HEK293 (cell line): Measurements from ENCODE around the gene PTPRN2.

Experiments
- CTCF ChIA-PET: fragments of 350-600 bp; formaldehyde crosslinking; extraction: SDS; loops from one replicate; lab custom pipeline; 2021; ENCODE audit warnings: antibody characterized with exemption; lab: Yijun Ruan, JAX
- POLR2A ChIA-PET: fragments of 300-600 bp; formaldehyde crosslinking; extraction: SDS; loops from one replicate; lab custom pipeline; 2020; ENCODE audit warnings: antibody characterized with exemption, inconsistent platforms; lab: Yijun Ruan, JAX
- H3K27ac ChIP-seq: fragments of 200-500 bp; sonication (Bioruptor generic); 2 replicates; pipeline ENCODE4 v1.5.1; 2014; ENCODE audit warnings: low read depth, low read length, control low read depth, inconsistent platforms; ENCODE audit errors: extremely low read depth
- H3K36me3 ChIP-seq, 2 experiments: fragments of 200-500 bp in 1 of 2; sonication (Bioruptor generic) in 1 of 2; 1 replicate in 1 of 2; 2 replicates in 1 of 2; pipeline ENCODE4 v1.5.1; 2014 to 2017; ENCODE audit warnings: inconsistent platforms in 2 of 2, low read length in 2 of 2; ENCODE audit not compliant: control insufficient read depth in 2 of 2, insufficient read depth in 1 of 2
- H3K4me1 ChIP-seq: fragments of 200-500 bp; sonication (Bioruptor generic); 2 replicates; pipeline ENCODE4 v1.5.1; 2014; ENCODE audit warnings: mild to moderate bottlenecking, low read length, inconsistent platforms; ENCODE audit not compliant: control insufficient read depth, insufficient read depth
- H3K4me3 ChIP-seq: 2 replicates; pipeline ENCODE4 v1.5.1; 2011; ENCODE audit warnings: low read depth, mild to moderate bottlenecking, control low read depth, low read length, moderate library complexity
- H3K9me3 ChIP-seq: fragments of 200-500 bp; sonication (Bioruptor generic); 2 replicates; pipeline ENCODE4 v1.5.1; 2014; ENCODE audit warnings: low read depth, low read length, inconsistent platforms; ENCODE audit not compliant: control insufficient read depth, insufficient read depth
- GLIS1 ChIP-seq: fragments of 450-650 bp; formaldehyde crosslinking; IDR thresholded peaks from 2 replicates; pipeline ENCODE4 v1.5.1; 2016; ENCODE audit warnings: missing biosample characterization, missing genetic modification characterization
- HIC1 ChIP-seq: fragments of 450-650 bp; formaldehyde crosslinking; IDR thresholded peaks from 2 replicates; pipeline ENCODE4 v1.5.1; 2016; ENCODE audit warnings: missing biosample characterization, missing genetic modification characterization
- IKZF3 ChIP-seq: fragments of 450-650 bp; IDR thresholded peaks from 2 replicates; pipeline ENCODE4 v1.5.0; 2018; ENCODE audit warnings: missing biosample characterization, mild to moderate bottlenecking, missing genetic modification characterization, moderate library complexity
- KLF17 ChIP-seq: fragments of 450-650 bp; formaldehyde crosslinking; IDR thresholded peaks from 2 replicates; pipeline ENCODE4 v1.5.1; 2016; ENCODE audit warnings: missing biosample characterization, missing genetic modification characterization
- PRDM1 ChIP-seq: fragments of 450-650 bp; formaldehyde crosslinking; IDR thresholded peaks from 2 replicates; pipeline ENCODE4; 2016; ENCODE audit warnings: missing biosample characterization, missing genetic modification characterization
- SCRT2 ChIP-seq: fragments of 450-650 bp; formaldehyde crosslinking; IDR thresholded peaks from 2 replicates; pipeline ENCODE4 v1.5.1; 2016; ENCODE audit warnings: missing biosample characterization, missing genetic modification characterization
- SETDB1 ChIP-seq: IDR thresholded peaks from one replicate; pipeline ENCODE4 v1.6.1; 2017; ENCODE audit warnings: mild to moderate bottlenecking, low read length, moderate library complexity, mixed read lengths; ENCODE audit not compliant: insufficient read length
- SP7 ChIP-seq: fragments of 450-650 bp; formaldehyde crosslinking; IDR thresholded peaks from 2 replicates; pipeline ENCODE4 v1.5.1; 2016; ENCODE audit warnings: missing biosample characterization, missing genetic modification characterization
- TRIM28 ChIP-seq: IDR thresholded peaks from 2 replicates; pipeline ENCODE4 v1.6.1; 2011; ENCODE audit warnings: low read length, control low read depth, borderline replicate concordance
- ZNF19 ChIP-seq: fragments of 450-650 bp; formaldehyde crosslinking; IDR thresholded peaks from 2 replicates; pipeline ENCODE4; 2016; ENCODE audit warnings: missing biosample characterization, missing genetic modification characterization, low read depth
- ZNF37A ChIP-seq: fragments of 450-650 bp; IDR thresholded peaks from 2 replicates; pipeline ENCODE4 v1.5.1; 2018; ENCODE audit warnings: missing biosample characterization, missing genetic modification characterization
- ZNF416 ChIP-seq: fragments of 450-650 bp; formaldehyde crosslinking; IDR thresholded peaks from 2 replicates; pipeline ENCODE4 v1.5.1; 2016; ENCODE audit warnings: missing biosample characterization, missing genetic modification characterization
- ZNF514 ChIP-seq: fragments of 450-650 bp; formaldehyde crosslinking; IDR thresholded peaks from 2 replicates; pipeline ENCODE4 v1.5.1; 2016; ENCODE audit warnings: missing biosample characterization, missing genetic modification characterization
- ZNF558 ChIP-seq: fragments of 450-650 bp; formaldehyde crosslinking; IDR thresholded peaks from 2 replicates; pipeline ENCODE4 v1.5.1; 2016; ENCODE audit warnings: missing biosample characterization, missing genetic modification characterization
- ZNF585B ChIP-seq: fragments of 450-650 bp; formaldehyde crosslinking; IDR thresholded peaks from 2 replicates; pipeline ENCODE4 v1.5.1; 2016; ENCODE audit warnings: missing biosample characterization, missing genetic modification characterization
- ZNF610 ChIP-seq: fragments of 450-650 bp; formaldehyde crosslinking; IDR thresholded peaks from 2 replicates; pipeline ENCODE4 v1.5.1; 2016; ENCODE audit warnings: missing biosample characterization, missing genetic modification characterization, borderline replicate concordance
- ZNF692 ChIP-seq: fragments of 450-650 bp; formaldehyde crosslinking; IDR thresholded peaks from 2 replicates; pipeline ENCODE4 v1.5.1; 2016; ENCODE audit warnings: missing biosample characterization, missing genetic modification characterization
- ZSCAN23 ChIP-seq: fragments of 450-650 bp; formaldehyde crosslinking; IDR thresholded peaks from 2 replicates; pipeline ENCODE4 v1.5.1; 2016; ENCODE audit warnings: missing biosample characterization, missing genetic modification characterization
- TF ChIP-seq, protein P1 (sequence below): fragments of 450-650 bp; formaldehyde crosslinking; IDR thresholded peaks from 2 replicates; pipeline ENCODE4 v1.5.1; 2016; ENCODE audit warnings: missing biosample characterization, missing genetic modification characterization
- TF ChIP-seq, protein P2 (sequence below): fragments of 450-650 bp; formaldehyde crosslinking; IDR thresholded peaks from 2 replicates; pipeline ENCODE4 v1.5.0; 2017; ENCODE audit warnings: missing biosample characterization, missing genetic modification characterization, borderline replicate concordance
- TF ChIP-seq, protein P3 (sequence below): fragments of 450-650 bp; formaldehyde crosslinking; IDR thresholded peaks from 2 replicates; pipeline ENCODE4 v1.5.1; 2016; ENCODE audit warnings: missing biosample characterization, missing genetic modification characterization, low read depth

The PTPRN2 gene

DNA sequence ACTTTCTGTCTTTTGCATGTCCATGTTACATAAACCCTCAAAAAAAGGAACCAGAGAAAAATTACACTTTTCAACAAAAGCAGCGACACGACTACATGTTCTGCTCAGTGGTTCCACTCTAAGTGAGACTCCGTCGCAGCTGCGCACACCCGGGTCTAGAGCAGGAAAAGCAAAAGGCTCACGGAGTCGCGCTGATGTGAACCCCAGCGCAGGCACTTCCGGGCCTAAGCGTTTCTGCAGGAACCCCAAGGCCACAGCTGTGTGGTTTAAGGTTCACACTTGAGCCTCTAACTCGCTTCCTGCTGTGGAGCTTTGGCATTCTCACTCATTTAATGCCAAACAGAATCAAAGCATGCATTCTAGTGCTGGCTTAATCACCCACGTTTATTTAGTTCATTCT is 1010.6 kb downstream of the PTPRN2 start (continued):
- TF ChIP-seq KLF17: no peak

DNA sequence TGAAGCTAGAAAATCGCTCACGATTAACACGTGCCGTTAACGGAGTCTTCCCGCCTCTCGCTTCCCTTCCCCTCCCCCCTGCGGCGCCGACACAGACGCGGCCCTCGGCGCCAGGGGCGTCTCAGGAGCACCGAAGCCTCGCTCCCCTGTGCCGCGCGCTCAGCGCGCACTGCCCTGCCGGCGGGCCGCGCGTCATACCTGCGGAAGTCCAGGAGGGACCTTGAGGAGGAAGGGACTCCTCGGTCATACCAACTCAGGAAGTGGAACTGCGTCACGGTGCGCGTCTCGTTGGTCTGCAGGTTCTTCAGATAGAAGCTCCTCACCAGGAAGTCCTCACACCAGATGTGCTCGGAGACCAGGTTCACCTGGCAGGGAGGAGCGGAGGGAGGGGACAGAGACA is 1011.2 kb downstream of the PTPRN2 start:
- Histone ChIP-seq H3K9me3 (no peaks in the 10 kb centered on the region), H3K27ac (no peak overlapping the region), H3K4me1 (no peaks in the 10 kb centered on the region), H3K36me3 (no peaks in the 10 kb centered on the region), H3K4me3 (no peak overlapping the region)
- POLR2A ChIA-PET: no interaction called here
- CTCF ChIA-PET: no interaction called here
- TF ChIP-seq, protein P1, sequence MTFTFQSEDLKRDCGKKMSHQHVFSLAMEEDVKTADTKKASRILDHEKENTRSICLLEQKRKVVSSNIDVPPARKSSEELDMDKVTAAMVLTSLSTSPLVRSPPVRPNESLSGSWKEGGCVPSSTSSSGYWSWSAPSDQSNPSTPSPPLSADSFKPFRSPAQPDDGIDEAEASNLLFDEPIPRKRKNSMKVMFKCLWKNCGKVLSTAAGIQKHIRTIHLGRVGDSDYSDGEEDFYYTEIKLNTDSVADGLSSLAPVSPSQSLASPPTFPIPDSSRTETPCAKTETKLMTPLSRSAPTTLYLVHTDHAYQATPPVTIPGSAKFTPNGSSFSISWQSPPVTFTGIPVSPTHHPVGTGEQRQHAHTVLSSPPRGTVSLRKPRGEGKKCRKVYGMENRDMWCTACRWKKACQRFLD: no peak
- TF ChIP-seq PRDM1 (tag by site-specific recombination) (no peak), ZNF37A (tag by site-specific recombination) (no peak), ZNF692 (no peak), TRIM28 (no peak), ZNF558 (tag by site-specific recombination) (no peak), ZSCAN23 (tag by site-specific recombination) (no peak), ZNF19 (tag by site-specific recombination) (no peak), SCRT2 (tag by site-specific recombination) (no peak), IKZF3 (no peak), ZNF585B (tag by site-specific recombination) (no peak), HIC1 (tag by site-specific recombination) (no peak), SETDB1 (no peak), GLIS1 (no peak), ZNF514 (tag by site-specific recombination) (no peak), ZNF416 (tag by site-specific recombination) (no peak), SP7 (tag by site-specific recombination) (no peak), ZNF610 (tag by site-specific recombination) (no peak)
- TF ChIP-seq, protein P2, sequence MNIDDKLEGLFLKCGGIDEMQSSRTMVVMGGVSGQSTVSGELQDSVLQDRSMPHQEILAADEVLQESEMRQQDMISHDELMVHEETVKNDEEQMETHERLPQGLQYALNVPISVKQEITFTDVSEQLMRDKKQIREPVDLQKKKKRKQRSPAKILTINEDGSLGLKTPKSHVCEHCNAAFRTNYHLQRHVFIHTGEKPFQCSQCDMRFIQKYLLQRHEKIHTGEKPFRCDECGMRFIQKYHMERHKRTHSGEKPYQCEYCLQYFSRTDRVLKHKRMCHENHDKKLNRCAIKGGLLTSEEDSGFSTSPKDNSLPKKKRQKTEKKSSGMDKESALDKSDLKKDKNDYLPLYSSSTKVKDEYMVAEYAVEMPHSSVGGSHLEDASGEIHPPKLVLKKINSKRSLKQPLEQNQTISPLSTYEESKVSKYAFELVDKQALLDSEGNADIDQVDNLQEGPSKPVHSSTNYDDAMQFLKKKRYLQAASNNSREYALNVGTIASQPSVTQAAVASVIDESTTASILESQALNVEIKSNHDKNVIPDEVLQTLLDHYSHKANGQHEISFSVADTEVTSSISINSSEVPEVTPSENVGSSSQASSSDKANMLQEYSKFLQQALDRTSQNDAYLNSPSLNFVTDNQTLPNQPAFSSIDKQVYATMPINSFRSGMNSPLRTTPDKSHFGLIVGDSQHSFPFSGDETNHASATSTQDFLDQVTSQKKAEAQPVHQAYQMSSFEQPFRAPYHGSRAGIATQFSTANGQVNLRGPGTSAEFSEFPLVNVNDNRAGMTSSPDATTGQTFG (tag by site-specific recombination): no peak
- TF ChIP-seq, protein P3, sequence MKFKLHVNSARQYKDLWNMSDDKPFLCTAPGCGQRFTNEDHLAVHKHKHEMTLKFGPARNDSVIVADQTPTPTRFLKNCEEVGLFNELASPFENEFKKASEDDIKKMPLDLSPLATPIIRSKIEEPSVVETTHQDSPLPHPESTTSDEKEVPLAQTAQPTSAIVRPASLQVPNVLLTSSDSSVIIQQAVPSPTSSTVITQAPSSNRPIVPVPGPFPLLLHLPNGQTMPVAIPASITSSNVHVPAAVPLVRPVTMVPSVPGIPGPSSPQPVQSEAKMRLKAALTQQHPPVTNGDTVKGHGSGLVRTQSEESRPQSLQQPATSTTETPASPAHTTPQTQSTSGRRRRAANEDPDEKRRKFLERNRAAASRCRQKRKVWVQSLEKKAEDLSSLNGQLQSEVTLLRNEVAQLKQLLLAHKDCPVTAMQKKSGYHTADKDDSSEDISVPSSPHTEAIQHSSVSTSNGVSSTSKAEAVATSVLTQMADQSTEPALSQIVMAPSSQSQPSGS (tag by site-specific recombination): no peak
